ENCODE data around the gene KDM4B. TPM values are rescaled to one million over a fixed set of nuclear protein-coding genes. Genes with fewer than 3 reads are reported as not detected.

Gene KDM4B
- total RNA-seq, 1 donor from 2014 or later = 24.5 TPM

DNA sequence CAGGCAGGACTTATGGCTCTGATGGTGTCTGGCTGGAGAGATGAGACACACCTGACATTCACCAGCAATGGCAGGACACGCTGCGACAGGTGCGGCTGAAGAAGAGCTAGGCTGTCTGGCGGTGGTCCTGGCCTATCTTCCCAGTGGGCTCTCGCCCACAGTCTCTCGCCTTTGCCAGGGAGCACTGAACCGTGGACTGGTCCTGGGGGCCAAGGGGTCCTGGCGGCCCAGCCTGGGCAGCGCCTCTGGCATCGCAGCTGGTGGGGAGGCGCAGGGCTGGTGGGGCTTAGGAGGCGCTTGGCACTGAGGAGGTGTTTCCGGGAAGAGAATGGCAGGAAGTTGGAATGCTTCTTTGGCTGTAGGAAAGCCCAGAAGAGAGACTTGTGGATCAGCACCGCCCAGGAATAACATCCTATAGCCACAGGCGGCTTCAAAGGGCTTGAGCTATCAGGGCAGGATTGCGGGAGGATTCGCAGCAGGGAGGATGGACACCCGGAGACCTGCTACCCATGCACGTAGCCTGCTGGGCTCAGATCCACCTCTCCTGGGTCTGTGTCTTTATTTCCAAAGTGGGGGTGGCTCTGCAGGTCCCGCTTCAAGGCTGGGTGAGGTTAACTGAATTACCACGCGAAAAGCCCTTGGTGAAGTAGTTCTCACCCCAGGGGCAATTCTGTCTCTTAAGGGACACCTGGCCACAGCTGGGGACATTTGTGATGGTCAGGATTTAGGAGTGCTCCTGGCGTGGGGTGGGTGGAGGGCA lies 14.6 kb downstream of the KDM4B start:
- no peak for DNase-seq (ENCODE audit: low spot score in 2 of 2)

DNA sequence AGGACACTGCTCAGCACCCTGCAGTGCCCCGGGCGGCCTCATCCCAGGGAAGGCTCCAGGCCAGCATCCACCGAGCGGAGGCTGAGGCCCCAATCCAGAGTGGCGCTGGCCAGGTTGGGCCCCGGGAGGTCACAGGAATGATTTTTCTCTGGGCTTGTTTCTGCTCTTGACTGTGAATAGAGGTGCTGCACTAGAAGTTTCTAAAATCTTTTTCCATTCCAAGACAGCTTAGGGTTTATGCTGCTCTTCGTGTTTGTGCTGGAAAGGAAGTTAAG lies 15.1 kb downstream of the KDM4B start:
- no peak for FAIRE-seq

More for the DNA sequence above, 14.6 kb downstream of the KDM4B start:
- FAIRE-seq = no peak

DNA sequence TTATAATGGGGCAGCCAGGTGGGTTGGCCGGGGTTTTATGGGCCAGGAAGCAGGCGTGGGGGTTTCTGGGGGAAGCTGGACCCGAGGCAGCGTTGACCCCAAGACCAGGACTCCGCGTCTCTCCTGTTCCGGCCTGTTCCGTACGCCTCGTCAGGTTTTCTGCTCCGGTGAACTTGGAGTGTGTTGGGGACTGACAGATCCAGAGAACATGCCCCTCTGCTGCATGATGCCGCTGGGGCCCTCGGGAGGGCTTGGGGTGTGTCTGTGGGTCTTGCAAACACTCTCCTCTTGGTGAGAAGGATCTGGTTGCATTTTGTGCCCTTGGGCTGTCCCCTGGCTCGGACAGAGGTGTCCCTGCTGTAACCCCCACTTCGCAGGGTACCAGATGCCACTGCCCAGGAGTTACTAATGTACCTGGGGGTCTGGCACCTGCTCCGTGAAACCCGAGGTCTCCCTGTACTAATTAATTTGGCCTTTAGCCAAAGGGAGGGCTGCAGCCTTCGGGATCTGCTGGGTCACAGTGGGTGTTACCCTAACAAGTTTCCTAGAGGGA lies 15.6 kb downstream of the KDM4B start:
- DNase-seq (ENCODE audit: low spot score in 2 of 2) (no peak), FAIRE-seq (no peak)

More for the DNA sequence above, 15.1 kb downstream of the KDM4B start:
- no peak for DNase-seq (ENCODE audit: low spot score in 2 of 2)

DNA sequence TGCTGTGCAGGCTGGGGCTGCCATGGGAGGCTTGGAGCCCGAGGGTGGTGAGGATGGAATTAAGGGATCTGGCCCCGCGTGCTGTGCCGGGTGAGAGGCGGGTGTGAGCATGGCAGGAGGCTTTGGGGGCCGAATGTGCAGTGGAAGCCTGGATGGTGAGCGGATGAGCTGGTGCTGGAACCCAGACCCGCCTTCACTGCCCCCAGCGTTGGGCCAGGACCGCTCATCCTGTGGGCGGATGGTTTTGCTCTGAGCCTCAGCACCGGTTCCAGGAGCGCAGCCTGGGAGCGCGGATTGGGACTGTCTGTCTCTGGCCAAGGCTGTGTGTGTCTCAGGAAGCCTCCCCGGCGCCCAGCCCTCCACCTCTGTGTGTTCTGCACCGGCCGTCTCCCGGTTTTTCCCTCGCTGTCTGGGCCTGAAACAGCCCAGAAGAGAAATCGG lies 16.7 kb downstream of the KDM4B start:
- FAIRE-seq = no peak
- no peak for DNase-seq (ENCODE audit: low spot score in 2 of 2)

DNA sequence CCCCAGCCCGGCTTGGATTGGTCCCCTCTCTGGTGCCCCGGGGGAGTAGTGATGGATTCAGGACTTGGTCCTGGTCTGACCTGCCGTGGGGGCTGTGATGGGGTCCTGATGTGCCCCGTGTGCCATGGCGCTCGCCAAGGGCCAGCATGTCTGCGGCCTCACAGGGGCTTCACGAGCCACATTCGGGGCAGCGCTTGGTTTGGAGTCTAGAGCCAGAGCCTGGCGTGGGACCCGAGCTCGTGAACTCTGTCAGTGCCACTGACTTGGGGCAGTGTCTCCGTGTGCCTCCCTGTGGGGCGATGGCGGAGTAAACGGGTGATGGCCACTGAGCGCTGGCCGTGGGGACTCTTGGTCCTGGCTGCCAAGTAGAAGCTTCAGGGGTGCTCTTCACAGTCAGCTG lies 17.1 kb downstream of the KDM4B start:
- no peak for FAIRE-seq

DNA sequence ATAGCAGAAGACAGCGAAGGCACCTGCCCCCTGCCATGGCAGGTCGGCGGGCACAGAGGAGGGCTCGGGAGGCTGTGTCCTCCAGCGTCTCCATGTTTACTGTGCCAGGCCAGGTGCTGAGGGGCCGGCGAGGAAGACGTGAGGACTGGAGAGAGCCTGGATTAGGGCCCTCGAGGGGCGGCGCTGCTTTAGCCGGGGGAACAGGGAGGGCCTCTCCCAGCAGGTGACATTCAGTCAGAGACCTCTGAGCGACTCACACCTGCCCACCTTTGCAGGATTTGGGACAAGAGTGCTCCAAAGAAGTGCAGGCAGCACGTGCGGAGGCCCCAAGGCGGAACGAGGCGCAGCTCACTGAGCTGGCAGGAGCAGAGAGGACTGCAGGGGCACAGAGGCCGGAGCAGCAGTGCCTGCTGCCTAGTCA lies 17.6 kb downstream of the KDM4B start:
- no peak for FAIRE-seq
- no peak for DNase-seq (ENCODE audit: low spot score in 2 of 2)

More for the DNA sequence above, 17.1 kb downstream of the KDM4B start:
- DNase-seq (ENCODE audit: low spot score in 2 of 2) = no peak

DNA sequence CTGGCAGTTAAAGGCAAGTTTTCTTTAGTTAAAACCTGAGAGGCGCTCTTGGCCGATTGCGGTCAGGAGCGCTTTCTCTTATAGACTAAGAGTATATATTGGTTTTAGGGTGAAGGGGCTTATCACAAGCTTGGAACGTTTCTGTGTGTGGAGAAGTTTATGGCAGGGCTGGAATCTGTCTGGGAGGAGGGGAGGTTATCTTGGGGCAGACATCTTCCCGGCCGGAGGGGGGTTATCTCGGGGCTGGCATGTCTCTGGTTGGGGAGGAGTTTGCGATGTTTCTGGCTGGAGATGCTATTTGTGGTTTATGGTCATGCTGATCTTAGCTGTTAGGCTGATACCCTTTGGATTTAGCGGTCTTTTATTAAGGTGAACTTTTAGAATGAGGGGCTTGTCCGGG lies 18.3 kb downstream of the KDM4B start:
- FAIRE-seq (no peak), DNase-seq (ENCODE audit: low spot score in 2 of 2) (no peak)

DNA sequence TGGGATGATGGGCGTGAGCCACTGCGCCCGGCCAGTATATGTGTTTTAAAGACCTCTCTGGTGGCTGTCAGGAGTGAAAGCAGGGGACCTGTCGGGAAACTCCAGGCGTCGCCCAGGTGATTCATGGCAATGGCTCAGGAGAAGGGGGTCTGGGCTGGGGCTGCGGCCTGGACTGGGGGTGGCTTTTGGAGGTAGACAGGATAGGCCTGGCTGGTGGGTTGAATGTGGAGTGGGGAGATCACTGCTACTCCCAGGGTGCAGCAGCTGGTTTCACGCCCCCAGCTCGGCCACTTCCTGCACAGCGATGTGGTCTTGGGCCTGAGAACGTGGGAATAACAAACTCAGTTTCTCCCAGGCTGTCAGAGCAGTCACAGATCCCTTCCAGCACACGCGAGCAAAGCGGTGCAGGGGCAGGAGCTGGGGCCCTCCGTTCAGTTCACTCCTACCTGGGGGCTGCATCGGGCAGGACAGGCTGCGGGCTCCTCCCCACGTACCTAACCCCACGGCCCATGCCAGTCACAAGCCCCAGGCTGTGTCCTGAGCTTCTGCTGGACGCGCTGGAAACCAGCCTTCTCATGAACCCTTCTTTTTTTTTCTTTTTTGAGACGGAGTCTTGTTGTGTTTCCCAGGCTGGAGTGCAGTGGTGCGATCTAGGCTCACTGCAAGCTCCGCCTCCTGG lies 18.9 kb downstream of the KDM4B start:
- no peak for DNase-seq (ENCODE audit: low spot score in 2 of 2)
- no peak for FAIRE-seq

DNA sequence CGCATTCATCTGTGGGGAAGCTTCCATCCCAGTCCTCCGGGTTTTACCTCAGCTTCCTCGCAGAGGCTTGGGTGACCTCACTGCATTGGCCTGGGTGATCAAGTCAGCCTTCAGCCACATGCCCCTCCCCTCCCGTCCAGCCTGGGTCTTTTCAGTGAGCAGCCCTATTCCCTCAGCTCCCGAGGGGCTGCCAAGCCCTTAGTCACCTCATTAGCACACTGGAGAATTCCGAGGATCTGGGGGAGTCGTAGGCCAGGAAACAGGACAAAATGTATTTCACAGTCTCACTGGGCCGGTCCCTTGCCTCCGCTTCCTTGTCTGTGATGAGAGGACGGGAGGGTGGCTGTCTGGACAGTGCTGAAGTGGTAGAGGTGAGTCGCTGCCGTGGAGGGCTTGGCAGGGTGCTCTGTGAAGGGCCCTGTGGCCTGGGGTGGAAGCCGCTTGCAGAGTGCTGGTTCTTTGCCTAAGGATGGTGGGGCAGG lies 19.9 kb downstream of the KDM4B start:
- no peak for FAIRE-seq
- no peak for DNase-seq (ENCODE audit: low spot score in 2 of 2)

DNA sequence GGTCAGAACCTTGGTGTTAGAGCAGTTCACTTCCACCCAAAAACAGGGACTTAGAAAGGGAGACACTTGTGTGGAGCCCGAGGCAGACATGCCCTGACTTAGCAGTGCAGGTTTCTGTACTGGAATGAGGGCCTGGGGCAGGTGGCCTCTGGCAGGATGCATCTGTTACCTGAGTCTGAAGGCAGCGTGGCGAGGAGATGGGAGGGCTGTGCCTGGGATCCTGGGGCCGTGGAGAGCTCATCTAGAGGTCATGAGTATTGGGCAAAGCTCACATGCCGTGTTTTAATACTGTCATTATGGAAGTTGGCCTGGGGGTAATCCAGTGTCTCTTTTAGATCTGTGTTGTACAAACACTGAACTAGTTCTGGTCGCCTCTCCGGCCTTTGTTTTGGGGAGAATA lies 21.4 kb downstream of the KDM4B start:
- DNase-seq (ENCODE audit: low spot score in 2 of 2) = no peak
- no peak for FAIRE-seq

DNA sequence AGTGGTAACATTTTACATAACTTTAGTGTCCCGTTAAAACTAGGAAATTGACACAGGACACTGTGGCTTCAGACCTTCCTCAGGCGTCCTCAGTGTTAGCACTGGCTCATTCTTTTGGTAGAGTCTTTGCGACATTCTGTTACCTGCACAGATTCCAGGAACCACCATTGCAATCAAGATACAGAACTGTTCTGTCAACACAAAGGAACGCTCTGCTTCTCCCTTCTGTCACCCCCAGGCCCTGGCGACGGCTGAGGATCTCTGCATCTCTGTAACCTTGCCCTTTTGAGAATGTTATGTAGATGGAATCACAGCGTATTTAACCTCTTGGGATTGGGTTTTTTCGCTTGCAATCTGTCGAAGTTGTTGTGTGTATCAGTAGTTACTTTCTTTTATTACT lies 22.6 kb downstream of the KDM4B start:
- DNase-seq (ENCODE audit: low spot score in 2 of 2) (no peak), FAIRE-seq (no peak)

DNA sequence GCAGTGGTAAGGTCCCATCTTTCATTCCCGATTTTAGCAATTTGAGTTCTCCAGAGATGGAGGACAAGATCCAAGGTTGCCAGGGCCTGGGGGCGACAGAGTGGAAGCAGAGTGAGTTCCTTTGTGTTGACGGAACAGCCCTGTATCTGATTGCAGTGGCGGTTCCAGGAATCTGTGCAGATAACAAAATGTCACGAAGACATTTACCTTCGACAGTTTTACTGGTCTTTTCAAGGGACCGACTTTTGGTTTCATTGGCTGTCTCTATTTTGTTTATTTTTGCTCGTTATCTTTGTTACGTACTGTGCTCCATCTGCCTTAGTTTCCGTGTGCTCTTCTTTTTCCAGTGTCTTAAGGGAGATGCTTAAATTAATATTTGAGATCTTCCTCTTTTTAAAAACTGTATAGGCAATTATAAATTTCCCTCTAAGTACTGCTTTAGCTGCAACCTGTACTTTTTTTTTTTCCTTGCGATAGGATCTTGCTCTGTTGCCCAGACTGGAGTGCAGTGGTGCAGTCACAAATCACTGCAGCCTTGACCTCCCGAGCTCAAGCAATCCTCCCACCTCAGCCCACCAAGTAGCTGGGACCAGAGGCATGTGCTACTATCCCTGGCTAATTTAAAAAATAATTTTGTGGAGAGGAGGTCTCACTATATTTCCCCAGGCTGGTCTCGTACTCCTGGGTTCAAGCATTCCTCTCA lies 23.2 kb downstream of the KDM4B start:
- DNase-seq (ENCODE audit: low spot score in 2 of 2) = no peak
- no peak for FAIRE-seq

DNA sequence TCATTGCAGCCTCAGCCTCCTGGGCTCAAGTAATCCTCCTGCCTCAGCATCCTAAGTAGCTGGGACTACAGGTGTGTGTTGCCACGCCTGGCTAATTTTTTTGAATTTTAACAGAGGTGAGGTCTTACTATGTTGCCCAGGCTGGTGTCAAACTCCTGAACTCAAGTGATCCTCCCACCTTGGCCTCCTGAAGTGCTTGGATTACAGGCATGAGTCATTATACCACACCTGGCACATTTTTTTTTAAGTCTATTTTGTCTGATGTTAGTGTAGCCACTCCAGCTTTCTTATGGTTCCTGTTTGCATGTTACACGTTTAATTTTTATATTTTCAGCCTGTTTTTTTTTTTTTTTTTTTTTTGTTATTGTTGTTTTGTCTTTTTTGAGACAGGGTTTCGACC lies 24.8 kb downstream of the KDM4B start:
- FAIRE-seq (no peak), DNase-seq (ENCODE audit: low spot score in 2 of 2) (no peak)

DNA sequence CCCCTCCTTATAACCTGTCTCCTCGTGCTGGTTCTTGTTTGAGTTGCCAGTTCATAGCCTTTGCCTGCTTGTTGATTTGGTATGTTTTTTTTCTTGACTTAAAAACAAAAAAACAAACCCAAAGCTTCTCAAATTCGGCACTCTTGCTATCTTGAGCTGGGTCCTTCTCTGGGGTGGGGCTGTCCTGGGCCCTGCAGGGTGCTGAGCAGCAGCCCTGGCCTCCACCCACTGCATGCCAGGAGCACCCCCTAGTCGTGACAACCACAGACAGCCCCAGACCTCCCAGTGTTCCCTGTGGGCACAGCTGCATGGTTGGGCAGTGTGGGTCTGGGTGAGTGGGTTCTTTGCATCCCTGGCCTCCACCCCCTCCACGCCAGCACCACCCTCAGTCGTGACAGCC lies 27.8 kb downstream of the KDM4B start:
- DNase-seq (ENCODE audit: low spot score in 2 of 2) (no peak), FAIRE-seq (no peak)

DNA sequence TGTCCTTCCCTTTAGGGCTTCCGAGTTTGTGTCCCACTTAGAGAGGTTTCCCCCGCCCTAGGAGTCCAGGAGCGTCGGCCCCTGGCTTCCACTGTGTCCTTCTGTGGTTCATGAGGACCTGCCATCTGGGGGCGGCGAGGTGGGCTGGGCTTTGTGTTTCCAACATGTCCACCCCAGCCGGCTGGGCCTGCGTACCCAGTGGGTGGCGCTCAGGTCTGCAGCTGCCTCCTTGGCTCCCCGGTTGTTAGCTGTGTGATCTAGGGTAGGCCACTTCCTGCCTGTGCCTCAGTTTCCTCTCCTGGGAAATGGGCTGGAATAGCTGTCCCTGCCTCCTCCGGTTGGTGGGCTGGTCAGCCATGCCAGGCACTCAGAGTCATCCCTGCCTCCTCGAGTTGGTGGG lies 28.4 kb downstream of the KDM4B start:
- no peak for FAIRE-seq
- DNase-seq (ENCODE audit: low spot score in 2 of 2) = no peak

DNA sequence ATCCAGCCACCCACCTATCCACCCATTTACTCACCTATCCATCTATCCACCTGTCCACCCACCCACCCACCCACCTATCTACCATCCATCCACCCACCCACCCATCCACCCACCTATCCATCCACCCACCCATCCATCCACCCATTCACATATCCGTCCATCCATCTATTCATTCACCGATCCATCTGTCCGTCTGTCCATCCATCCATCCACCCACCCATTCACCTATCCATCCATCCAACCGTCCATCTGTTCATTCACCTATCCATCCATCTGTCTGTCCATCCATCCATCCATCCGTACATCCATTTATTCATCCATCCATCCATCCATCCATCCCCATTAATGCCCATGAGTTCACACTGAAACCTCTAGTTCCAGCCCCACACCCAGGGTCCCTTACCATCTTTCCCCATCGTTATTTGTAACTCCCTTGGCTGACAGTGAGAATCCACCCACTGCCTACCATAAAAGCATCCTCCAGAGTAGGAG lies 31.3 kb downstream of the KDM4B start:
- FAIRE-seq (no peak), DNase-seq (ENCODE audit: low spot score in 2 of 2) (no peak)

DNA sequence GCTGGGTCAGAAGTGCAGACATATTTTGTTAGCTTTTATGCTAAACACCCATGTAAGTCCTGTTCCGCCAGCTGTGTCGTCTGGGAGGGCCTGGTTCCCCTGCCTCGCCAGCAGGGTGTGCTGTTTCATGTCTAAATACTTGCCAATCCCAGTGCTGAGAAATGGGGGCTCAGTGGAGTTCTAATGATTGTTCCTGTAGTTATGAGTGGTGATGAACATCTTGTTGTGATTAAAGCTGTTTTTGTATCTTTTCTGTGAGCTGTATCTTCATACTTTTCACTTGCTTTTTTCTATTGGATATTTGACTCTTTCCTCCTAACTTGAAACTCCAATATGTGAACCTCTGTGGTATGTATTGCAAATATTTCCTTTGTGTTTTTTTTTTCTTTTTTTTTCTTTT lies 32.7 kb downstream of the KDM4B start:
- no peak for FAIRE-seq
- DNase-seq (ENCODE audit: low spot score in 2 of 2) = no peak

DNA sequence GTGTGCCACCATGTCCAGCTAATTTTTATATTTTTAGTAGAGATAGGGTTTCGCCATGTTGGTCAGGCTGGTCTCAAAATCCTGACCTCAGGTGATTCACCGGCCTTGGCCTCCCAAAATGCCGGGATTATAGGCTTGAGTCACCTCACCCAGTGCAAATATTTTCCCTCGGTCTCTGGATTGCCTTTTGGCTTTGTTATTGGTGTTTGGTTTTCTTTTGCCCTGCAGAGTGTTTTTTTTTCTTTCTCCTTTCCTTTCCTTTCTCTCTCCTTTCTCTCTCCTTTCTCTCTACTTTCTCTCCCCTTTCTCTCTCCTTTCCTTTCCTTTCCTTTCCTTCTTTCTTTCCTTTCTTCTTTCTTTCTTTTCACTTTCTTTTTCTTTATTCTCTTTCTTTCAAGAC lies 33.2 kb downstream of the KDM4B start:
- DNase-seq (ENCODE audit: low spot score in 2 of 2) = no peak
- FAIRE-seq = no peak

DNA sequence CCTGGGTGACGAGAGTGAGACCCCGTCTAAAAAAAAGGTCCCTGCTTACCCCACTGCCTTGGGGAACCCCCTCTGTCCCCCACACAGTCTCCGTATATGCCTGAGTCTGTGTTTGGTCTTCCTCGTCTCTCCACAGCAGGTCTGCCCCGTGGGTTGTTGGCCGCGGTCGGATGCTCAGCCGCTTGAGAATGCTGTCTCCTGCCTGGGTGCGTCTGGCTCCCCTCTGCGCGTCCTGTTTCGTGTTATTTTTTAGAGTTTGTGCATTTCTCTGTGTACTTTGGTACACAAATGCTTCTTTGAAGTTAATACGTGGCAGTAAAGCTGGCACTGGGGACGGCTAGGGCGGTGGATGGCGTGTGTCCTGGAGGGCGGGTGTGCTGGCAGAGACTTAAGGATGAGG lies 34.9 kb downstream of the KDM4B start:
- no peak for FAIRE-seq
- DNase-seq (ENCODE audit: low spot score in 2 of 2) = no peak

DNA sequence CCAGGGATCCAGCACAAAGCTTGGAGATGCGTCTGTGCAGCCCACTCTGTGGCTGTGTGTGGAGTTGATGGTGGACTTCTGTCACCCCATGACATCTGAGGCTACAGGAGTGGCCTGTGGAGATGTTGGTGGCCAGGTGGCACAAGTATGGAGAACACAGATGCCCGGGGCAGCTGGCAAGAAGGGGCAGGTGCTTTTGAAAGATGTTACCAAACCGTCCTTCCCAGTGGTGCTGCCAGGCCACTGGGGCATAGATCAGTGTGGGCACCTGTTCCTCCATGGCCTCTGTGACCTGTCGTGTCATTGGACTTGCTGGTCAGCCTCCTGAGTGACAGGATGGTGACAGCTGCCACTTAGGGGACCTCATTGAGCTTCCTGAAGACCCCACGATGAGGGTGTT lies 36.2 kb downstream of the KDM4B start:
- FAIRE-seq (no peak), DNase-seq (ENCODE audit: low spot score in 2 of 2) (no peak)

DNA sequence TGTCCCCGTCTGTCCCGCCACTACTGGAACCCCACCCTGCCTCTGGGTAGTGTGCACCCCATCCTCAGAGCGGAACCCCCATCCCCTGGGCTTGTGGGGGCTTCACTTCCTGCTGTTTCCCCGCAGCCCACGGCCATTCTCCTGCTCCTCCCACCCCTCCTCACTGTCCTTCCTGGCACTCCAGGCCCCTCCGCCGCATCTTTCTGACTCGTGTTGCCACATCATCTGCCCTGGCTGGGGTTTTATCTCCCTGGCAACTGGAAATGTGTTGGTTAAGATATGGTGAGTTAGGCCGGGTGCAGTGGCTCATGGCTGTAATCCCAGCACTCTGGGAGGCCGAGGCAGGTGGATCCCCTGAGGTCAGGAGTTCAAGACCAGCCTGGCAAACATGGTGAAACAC lies 37.3 kb downstream of the KDM4B start:
- DNase-seq (ENCODE audit: low spot score in 2 of 2) = no peak
- no peak for FAIRE-seq

All from frontal cortex (tissue), 4 donors.